ENCODE data around the gene TBKBP1. TPM values are rescaled to one million over a fixed set of nuclear protein-coding genes. Genes with fewer than 3 reads are reported as not detected.

Gene TBKBP1
- total RNA-seq (10 to 100 TPM; 14.5 to 20.6 (median 18.9) TPM), polyA plus RNA-seq (10 to 100 TPM in 2 of 3 donors, 1 to 10 TPM in 1; 5.3 to 37.9 (median 27.4) TPM)
- long read RNA-seq, donor 1, partial matches to known transcripts, result 7 of 7 reads
- long read RNA-seq, donor 1, other reads (novel, unspliced or antisense), result 0 of 7 reads
- long read RNA-seq, donor 2, partial matches to known transcripts, result 8 of 20 reads
- long read RNA-seq, donor 2, other reads (novel, unspliced or antisense), result 12 of 20 reads

GRCh38 chr17:47693731-47694580 is at the start of gene TBKBP1:
Gene TBKBP1, plus strand, starts transcription at chr17:47694161. Its CDS starts 1,952 bp downstream, at chr17:47696113.
- peaks cover 0 to 8% of the 10 kb centered on the region in 2 donors for H3K36me3 ChIP-seq (ENCODE audit: insufficient read depth in 1 of 2, low read depth in 1 of 2)
- H3K4me3 ChIP-seq, result peak within 1 kb of the TSS; percentile 98
- DNase-seq (peak; percentile 59 to 79), ATAC-seq (peak; percentile 49 to 70 (median 62))
- peak within 1 kb of the TSS; percentile 89 for H3K27ac ChIP-seq
- intact Hi-C loops (cut with DNase I), result no loop called here
- TF ChIP-seq CTCF (IDR thresholded peaks at IDR 0.05), result no peak
- 0 to 1% (median 0%) methylated on average over 39 to 83 of the region's 87 CpGs for WGBS, 3 donors
- H3K4me1 ChIP-seq, result peaks cover 12% of the 10 kb centered on the region
- H3K9me3 ChIP-seq, result no peaks in the 10 kb centered on the region
- H3K27me3 ChIP-seq (ENCODE audit: insufficient read depth in 3 of 3, low read length in 2 of 3), result no peaks in the 10 kb centered on the region

GRCh38 chr17:47644324-47644723 is 49.6 kb upstream of the TBKBP1 start:
- H3K4me1 ChIP-seq, result peaks cover 8% of the 10 kb centered on the region
- no peaks in the 10 kb centered on the region for H3K36me3 ChIP-seq (ENCODE audit: insufficient read depth in 1 of 2, low read depth in 1 of 2)
- 77 to 87% (median 78%) methylated on average over 5 of the region's 5 CpGs for WGBS, 3 donors
- DNase-seq (no peak), ATAC-seq (no peak)
- intact Hi-C loops (cut with DNase I), result no loop called here
- TF ChIP-seq CTCF (IDR thresholded peaks at IDR 0.05), result no peak
- no peaks in the 10 kb centered on the region for H3K27me3 ChIP-seq (ENCODE audit: insufficient read depth in 3 of 3, low read length in 2 of 3)
- H3K4me3 ChIP-seq, result no peak overlapping the region
- H3K27ac ChIP-seq, result no peak overlapping the region
- no peaks in the 10 kb centered on the region for H3K9me3 ChIP-seq

- DNase-seq, result peak; percentile 100
- 0% methylated on average over 72 to 74 of the region's 74 CpGs for WGBS, 3 donors
- intact Hi-C loops (cut with DNase I), result no loop called here
- TF ChIP-seq CTCF (IDR thresholded peaks at IDR 0.05), result no peak
- H3K27me3 ChIP-seq (ENCODE audit: insufficient read depth in 3 of 3, low read length in 2 of 3), result no peaks in the 10 kb centered on the region
- H3K4me3 ChIP-seq, result peak within 1 kb of the TSS; percentile 92
- peaks cover 29% of the 10 kb centered on the region for H3K4me1 ChIP-seq
- peaks cover 4 to 34% of the 10 kb centered on the region in 2 donors for H3K36me3 ChIP-seq (ENCODE audit: insufficient read depth in 1 of 2, low read depth in 1 of 2)
- no peaks in the 10 kb centered on the region for H3K9me3 ChIP-seq
- peak; percentile 87 to 90 (median 90) for ATAC-seq
- peak within 1 kb of the TSS; percentile 93 for H3K27ac ChIP-seq
These were observed 44.6 kb upstream of the TBKBP1 start, which contains the start of gene KPNB1 for GRCh38 chr17:47649153-47649971. Gene KPNB1, plus strand, starts transcription at chr17:47649919. Its CDS starts 326 bp downstream, at chr17:47650245.

GRCh38 chr17:47649972-47650524 is 43.9 kb upstream of the TBKBP1 start:
- Histone ChIP-seq H3K9me3 (no peaks in the 10 kb centered on the region), H3K27me3 (ENCODE audit: insufficient read depth in 3 of 3, low read length in 2 of 3) (no peaks in the 10 kb centered on the region), H3K36me3 (ENCODE audit: insufficient read depth in 1 of 2, low read depth in 1 of 2) (peaks cover 7 to 41% of the 10 kb centered on the region in 2 donors), H3K4me1 (peaks cover 35% of the 10 kb centered on the region), H3K27ac (peak overlapping the region; percentile 93), H3K4me3 (peak overlapping the region; percentile 92)
- DNase-seq (no peak), ATAC-seq (peak; percentile 34 to 57 (median 46))
- TF ChIP-seq CTCF (IDR thresholded peaks at IDR 0.05), result no peak
- WGBS, 3 donors, result 0 to 1% (median 1%) methylated on average over 16 to 48 of the region's 48 CpGs
- intact Hi-C loops (cut with DNase I), result loop anchor here in 1 of 2 donors (10.0 kb wide), 1 partner anchor 45 kb away; no protein-coding TSS in a partner anchor

Data from psoas muscle (tissue), 8 donors.